Effector CD4-positive, alpha-beta T cell (primary cell): ENCODE data around the gene SLC28A2.

Experiments used
- DNase-seq: peaks from one replicate; pipeline ENCODE4 v3.0.0-alpha.2; 2020

The SLC28A2 gene

DNA sequence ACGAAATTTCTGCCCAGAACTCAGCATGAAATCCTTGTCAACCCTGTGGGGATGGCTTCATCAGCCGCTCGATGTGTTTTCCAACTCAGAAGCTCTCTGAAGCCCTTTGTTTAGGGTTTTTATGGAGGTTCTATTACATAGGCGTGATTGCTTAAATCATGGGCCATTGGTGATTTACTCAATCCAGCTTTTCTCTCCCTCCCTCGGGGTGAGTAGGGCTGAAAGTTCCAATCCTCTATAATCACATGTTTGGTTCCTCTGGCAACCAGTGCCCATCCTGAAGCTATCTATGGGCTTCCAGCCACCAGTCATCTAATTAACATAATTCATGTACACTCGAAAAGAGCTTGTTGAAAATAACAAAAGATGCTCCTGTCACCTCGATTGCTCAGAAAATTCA is 74.7 kb downstream of the SLC28A2 start:
- no peak for DNase-seq
